GM18505 (cell line): Measurements from ENCODE around the gene NEMP2.
"Not testable (repeated sequence)": the region's sequence is repeated elsewhere in the genome, so short reads cannot be mapped to it uniquely, and the experiment has no call there.

ENCODE experiments used
- ATAC-seq: cut with Tn5 transposase; IDR thresholded peaks from one replicate; pipeline ENCODE4 v1.9.1; 2021; ENCODE audit not compliant: unreplicated experiment
- POLR2A ChIP-seq: IDR thresholded peaks from 4 replicates; pipeline ENCODE4 v1.6.1; 2011; ENCODE audit warnings: borderline replicate concordance; ENCODE audit not compliant: insufficient read depth, insufficient read length; ENCODE audit errors: extremely low read depth

Gene NEMP2

DNA sequence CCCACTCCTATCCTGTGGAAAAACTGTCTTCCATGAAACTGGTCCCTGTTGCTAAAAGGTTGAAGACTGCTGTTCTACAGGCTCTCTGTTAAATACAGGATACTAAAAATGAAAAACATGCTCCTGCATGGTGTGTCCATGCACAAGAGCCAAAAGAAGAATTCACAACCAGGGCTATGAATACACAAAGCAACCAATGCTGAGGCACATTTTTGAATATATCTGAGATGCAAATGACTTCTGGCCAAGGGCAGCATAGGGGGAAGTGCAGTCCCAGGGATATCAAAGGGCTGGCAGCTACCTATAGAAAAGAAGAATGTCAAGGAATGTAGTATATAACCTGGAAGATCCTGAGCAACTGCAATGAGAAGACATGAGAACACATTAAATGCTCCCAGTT lies 6.6 kb downstream of the NEMP2 start:
- no peak for TF ChIP-seq POLR2A
- ATAC-seq, result no peak

DNA sequence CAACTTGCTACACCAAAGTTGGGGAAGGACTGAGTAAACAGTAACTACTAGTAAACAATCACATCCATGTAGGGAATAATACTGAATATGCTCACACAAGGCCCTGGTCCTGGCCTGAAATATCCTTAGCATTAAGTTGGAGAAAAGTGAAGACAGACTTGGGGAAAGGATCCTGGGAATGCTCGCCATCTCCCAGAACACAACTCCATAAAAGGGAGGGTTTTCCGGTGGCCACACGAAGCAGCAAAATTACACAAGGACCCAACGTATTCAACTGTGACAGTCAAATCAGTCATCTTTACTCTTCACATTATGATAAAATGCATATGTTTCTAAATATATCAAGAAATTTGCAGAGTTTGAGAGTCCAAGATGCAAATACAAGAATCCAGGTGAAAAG lies 7.3 kb downstream of the NEMP2 start:
- TF ChIP-seq POLR2A, result no peak
- no peak for ATAC-seq

DNA sequence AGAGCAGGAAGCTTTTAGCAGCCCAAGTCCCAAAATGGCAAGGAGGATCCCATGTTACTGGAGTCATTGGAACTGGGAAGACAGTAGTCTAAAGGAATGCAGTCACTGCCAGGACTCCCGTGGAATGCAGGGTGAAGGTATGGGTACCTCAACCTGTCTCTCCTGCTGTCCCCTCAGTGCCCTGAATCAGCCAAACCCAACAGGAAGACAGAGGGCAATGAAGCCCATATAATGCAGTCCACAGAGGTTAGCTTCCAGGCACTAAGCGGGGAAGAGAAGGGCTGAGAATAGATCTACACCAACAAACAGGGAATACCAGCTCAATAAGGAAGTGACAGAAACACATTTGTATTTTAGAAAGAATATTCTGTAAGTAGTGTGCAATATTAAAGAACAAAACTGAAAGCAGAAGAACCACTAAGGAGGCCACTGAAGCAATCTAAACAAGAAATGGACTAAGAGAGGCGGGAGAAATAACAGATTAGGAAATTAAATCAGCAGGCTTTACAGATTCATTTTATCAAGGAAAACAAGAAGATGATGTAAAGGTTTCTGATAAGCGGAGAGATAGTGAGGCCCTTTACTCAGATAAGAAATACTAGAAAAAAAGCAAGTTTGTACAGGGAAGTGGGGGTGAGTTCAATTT lies 8.3 kb downstream of the NEMP2 start:
- no peak for TF ChIP-seq POLR2A
- no peak for ATAC-seq

DNA sequence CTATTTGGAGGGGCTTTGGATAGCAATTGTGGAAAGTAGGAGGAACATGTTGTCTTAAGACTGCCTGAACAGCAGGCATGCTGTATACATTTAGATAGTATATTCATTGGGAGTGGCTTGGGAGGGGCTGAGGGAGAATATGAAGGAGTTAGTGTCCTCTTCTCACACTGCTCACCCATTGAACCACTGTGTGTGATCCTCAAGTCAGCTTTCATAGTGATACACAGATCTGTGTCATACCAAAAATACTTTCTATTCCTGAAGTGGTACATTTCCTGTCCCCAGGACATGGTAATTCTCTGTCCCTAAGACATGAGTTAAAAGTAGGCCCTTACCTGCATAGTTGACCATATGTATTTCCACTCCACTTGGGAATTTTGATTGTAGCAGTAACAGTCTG lies 9.6 kb downstream of the NEMP2 start:
- TF ChIP-seq POLR2A, result no peak
- no peak for ATAC-seq

DNA sequence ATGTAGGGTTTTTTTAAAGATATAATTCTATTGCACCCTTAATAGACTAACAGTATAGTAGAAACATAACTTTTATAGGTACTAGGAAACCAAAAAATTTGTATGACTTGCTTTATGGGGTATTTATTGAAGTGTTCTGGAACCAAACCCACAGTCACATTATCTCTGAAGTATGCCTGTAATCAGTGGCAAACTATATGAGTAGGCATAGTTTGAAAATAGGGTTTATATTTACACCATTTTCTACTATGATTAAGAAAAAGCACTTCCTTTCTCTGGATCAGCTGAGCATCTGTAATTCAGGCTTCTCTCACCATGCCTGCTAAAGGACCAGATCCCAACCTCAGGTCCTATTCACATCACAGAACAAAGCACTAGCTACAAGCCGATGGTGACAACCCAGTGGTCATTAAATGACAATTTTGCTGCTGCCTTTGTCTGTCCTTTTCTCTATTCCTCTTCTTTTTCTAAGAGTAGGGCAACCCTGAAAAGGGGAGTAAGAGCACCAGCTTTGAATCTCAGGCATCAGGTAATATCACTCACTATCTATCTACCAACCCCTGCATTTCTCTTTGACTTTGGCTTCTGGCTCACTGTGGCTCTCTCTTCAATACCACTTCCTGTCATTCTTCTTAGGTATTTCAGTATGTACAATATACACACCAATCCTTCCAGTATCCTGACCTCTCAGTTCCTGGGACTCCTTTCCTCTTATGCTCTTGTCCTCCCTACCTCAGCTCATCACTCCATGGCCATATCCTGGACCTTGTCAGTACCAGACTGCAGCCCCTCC lies 14.4 kb downstream of the NEMP2 start:
- ATAC-seq, result no peak
- no peak for TF ChIP-seq POLR2A

DNA sequence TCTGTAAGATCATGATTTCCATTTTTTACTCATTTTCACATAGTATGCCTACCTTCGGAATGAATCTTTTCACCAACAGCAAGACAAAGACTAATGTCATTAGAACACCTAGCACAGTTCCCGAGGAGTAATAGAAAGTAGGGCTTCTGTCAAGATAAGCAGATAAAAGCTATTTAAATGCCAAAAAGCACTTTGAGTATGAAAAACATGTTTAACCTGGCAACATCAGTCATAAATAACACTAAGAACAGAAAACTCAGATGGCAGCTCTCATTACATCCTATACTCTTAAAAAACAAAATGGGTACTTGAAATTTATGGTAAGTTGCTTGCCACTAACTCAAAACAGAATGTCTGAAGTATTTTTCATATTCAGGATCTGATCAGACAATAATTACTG lies 17.1 kb downstream of the NEMP2 start:
- no peak for ATAC-seq
- TF ChIP-seq POLR2A, result no peak

DNA sequence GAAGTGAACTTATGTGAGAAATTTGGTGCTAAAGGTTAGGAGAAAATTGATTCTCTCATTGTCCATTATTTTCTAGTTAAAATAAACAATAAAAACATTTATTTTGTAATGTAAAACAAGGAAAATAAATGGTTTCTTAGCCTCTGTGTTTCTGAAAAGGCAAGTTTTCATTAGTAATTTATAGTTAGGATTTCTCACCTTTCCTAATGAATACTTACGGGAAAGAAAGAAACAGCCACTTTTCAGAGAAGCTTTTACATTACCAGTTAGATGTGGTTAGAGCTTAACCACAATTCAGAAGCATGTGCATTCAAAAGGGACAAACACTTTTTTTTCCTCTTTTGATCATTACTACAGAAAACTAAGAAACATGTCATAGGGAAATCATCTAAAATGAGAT lies 18.8 kb downstream of the NEMP2 start:
- TF ChIP-seq POLR2A, result no peak
- no peak for ATAC-seq

DNA sequence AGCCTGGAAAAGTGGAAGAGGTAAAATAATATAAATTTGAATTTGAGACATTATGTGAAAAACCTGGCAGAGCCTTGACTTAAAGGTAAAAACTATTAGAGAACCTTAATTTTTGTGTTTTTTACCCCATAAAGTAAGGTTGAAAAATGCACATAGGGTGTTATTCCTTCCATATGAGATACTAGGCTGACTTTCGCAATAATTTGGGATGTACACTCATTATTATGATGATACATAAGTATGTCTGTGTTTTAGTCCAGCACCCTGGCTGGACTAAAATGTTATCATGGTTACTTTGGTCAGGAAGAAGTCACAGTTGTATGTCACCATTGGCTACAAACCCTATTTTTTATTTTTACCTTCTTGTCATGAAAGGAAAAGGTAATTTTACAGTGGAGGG lies 19.8 kb downstream of the NEMP2 start:
- no peak for TF ChIP-seq POLR2A

DNA sequence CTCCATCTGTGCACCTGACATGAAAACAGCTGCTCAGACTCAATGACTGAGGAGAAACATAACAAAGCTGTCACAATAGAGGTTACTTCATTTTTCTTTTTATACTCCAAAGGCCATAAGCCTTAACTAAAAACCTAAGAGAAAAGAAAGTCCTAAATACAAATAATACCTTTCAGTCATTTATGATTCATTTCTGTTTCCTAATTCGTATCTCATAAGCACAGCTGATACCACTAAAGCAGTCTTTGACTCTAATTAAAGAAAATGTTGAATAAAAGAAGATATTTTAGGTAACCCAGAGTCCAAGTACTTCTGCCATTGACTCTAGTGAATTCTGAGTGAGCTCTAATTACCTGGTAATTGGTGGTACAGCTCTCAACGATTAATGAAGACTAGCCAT lies 20.6 kb downstream of the NEMP2 start:
- ATAC-seq, result no peak
- TF ChIP-seq POLR2A, result no peak

More for the DNA sequence above, 19.8 kb downstream of the NEMP2 start:
- no peak for ATAC-seq

DNA sequence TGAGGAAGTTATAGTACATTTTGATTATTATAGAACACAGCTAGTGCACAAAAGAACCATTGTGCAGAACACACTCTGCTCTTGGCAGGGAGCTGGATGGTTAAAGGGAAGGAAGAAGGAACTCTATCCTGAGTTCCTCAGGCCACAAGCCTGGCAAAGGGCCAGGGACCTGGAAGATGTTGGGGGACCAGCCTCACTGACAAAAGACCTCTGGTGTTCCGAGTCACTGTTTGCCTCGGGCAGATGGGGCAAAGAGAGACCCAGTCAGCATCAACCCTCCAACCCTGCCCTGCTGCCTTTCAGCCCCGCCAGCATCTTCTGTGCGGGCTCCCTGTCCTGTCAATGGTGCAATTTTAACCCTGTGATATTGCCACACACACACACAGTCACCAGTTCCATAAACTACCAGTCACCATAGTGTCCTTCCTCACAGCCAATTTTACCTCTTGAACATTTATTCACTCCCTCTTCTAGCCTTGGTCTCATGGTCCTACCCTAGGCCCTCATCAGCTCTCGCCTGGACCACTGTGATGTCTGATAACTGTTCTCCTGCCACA lies 21.9 kb downstream of the NEMP2 start:
- no peak for TF ChIP-seq POLR2A

DNA sequence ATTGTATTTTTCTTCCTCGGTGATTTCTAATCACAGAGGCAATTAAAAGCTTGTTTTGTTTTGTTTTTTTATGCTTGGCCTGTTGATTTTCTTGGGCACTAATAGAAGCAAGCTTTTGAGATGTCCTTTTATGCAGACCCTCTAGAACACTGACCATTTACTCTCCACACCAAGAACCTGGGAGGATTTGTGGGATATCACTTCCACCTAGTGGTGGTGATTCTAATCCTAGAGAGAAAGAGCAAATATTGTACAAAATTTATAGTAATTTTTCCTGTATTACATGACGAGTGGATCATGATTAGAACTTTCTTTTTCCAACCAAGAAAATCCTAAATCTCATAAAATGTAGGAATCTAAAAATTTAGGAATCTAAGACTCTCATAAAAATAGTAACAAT lies 23.4 kb downstream of the NEMP2 start:
- ATAC-seq, result no peak
- no peak for TF ChIP-seq POLR2A

More for the DNA sequence above, 21.9 kb downstream of the NEMP2 start:
- ATAC-seq, result no peak

DNA sequence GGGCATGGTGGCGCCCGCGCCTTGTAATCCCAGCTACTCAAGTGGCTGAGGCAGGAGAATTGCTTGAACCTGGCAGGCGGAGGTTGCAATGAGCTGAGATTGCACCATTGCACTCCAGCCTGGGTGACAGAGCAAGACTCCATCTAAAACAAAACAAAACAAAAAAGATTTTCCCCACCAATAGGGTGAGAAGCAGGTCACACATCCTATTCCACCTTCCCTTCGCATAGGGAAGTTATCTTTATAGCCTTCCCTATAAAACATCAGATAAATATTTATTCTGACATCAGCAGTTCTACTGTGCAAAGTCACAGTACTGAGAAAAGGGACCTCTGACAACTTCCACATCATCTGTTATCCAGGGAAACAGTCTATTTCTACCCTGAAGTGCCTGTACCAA lies 24.6 kb downstream of the NEMP2 start:
- ATAC-seq, result not testable (repeated sequence)

DNA sequence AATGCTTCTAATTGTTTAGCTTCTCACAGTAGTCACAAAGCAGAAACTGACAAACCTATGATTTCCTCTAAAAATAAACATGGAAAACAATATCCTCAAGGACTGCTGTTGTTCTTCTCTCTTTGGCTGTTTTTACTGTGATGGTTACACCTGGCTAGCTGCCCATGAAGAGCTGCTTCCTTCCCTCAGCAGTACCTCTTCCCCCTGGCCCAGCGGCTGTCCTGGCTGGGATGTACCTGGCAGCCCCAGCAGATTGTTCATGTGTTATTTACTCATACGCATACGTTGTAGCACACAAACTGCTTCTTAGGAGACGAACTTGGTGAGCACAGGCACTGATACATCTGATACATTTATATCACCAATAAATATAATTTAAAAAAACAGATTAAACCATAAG lies 27.4 kb downstream of the NEMP2 start:
- no peak for ATAC-seq
- TF ChIP-seq POLR2A, result no peak

DNA sequence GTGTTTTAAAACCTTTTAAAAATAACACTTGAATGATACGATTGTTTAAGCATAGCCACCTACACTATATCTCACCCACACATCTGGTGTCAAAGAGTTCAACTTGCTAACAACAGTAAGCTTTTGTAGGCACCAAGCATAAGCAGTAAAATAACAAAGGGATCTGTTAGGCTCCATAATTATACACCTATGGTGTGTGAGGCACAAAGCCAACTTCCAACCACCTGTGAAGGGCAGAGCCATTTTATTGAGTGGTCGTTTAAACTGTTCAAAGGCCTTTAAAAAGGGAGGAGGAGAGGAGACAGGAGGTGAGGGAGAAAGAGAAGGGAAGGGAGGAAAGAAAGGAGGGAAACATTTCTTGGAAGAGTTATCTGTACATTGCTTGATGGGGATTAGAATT lies 27.9 kb downstream of the NEMP2 start:
- no peak for TF ChIP-seq POLR2A
- ATAC-seq, result no peak

DNA sequence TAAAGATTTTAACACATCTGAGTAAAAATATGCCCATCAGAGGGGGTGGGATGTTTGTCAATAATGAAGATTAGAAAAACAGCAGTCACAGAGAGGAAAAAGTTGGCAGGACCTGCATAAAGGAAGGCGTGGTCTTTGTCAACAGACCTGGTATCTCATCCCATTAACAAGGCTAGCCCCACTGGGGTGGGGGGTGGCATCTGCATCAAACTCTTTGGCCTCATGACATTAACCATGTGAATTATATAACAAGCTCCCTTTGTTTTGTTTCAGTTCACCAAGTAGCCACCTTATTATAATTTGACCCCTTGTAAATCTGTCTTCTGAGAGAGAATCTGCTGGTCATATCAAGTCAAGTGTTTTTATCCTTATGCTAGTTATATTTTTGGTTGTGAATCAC lies 28.8 kb downstream of the NEMP2 start:
- TF ChIP-seq POLR2A, result no peak

DNA sequence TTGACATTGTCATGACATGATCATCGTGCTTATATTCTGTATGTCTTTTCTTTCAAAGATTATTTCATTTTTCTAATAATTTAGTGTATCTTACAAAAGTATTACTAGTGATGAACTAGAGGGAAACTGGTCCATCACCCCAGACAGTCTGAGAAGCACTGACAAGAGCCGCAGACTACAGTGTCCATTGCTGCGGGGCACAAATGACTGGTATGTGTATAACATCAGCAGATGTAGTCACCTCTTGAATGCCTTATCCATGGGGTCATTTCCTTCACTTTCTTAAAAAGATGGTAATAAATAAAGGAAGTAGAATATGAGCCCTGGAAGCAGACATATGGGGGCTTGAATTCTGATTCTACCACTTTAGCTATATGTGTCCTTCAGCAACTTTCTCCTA lies 29.6 kb downstream of the NEMP2 start:
- ATAC-seq, result no peak

More for the DNA sequence above, 28.8 kb downstream of the NEMP2 start:
- no peak for ATAC-seq

More for the DNA sequence above, 29.6 kb downstream of the NEMP2 start:
- TF ChIP-seq POLR2A, result no peak
